Activated T-cell treated with anti-CD3 and anti-CD28 coated beads for 24 hours (primary cell): ENCODE data around the gene HSPA12A.

Experiments used
- DNase-seq: peaks from one replicate; pipeline ENCODE4 v3.0.0-alpha.2; 2020; ENCODE audit warnings: low read depth

The HSPA12A gene, protein sequence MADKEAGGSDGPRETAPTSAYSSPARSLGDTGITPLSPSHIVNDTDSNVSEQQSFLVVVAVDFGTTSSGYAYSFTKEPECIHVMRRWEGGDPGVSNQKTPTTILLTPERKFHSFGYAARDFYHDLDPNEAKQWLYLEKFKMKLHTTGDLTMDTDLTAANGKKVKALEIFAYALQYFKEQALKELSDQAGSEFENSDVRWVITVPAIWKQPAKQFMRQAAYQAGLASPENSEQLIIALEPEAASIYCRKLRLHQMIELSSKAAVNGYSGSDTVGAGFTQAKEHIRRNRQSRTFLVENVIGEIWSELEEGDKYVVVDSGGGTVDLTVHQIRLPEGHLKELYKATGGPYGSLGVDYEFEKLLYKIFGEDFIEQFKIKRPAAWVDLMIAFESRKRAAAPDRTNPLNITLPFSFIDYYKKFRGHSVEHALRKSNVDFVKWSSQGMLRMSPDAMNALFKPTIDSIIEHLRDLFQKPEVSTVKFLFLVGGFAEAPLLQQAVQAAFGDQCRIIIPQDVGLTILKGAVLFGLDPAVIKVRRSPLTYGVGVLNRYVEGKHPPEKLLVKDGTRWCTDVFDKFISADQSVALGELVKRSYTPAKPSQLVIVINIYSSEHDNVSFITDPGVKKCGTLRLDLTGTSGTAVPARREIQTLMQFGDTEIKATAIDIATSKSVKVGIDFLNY

GRCh38 chr10:116742367-116743265 is at the start of gene HSPA12A:
TSS of gene HSPA12A (minus strand) at chr10:116742566. CDS start at chr10:116742469, 97 bp downstream.
- DNase-seq = peak; percentile 55

DNA sequence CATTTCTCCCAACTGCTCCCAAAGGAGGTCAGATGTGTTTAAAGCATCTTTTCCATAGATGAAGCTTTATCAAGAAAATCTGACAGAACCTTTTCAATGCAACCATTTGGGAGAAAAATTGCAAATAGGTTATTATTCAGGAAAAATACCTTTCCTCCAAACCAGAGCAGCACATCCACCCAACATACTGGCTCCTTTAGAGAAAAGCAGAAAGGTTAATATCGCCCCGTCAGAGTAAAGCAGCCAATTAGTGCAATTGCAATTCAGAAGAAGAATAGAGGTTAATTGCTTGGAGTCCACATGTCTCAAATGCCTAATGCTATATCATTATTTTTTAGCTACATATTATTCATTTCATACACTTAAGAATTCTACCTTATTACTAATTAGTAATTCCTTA is 48.9 kb upstream of the HSPA12A start:
- no peak for DNase-seq

DNA sequence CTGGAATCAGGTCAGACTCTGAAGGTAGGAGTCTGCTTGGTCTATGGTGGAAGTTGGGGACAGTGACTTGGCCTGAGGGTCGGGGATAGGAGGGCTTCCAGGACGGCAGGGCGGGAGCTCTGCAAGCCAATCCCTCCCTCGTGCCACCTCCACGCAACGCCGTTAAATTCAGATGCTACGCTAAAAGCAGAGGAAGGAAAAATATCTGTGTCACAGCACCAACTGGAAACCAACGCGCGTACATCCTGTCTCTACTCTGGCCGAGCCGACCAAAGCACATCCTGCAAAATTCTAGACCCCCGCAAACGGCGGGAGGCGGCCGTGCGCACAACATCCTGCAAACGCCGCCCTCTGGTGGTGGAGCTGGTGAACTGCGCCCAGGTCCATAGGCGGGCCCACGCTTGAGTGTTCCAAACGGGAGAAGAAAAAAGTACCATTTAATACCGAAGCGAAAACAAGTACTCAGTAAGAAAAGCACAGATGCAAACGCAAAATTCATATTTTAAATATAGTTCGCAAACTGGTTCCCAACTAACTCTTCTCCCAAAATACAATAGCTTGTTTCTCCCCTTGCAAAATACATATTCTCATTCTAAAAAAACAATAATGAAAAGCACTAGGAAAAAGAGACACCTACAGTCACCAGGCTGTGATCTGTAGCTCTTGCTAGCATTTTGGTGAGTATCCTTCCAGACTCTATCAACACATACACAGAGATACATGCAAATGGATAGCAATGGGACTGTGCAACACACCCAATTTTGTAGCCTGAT is 45.7 kb upstream of the HSPA12A start:
- DNase-seq = peak; percentile 70

DNA sequence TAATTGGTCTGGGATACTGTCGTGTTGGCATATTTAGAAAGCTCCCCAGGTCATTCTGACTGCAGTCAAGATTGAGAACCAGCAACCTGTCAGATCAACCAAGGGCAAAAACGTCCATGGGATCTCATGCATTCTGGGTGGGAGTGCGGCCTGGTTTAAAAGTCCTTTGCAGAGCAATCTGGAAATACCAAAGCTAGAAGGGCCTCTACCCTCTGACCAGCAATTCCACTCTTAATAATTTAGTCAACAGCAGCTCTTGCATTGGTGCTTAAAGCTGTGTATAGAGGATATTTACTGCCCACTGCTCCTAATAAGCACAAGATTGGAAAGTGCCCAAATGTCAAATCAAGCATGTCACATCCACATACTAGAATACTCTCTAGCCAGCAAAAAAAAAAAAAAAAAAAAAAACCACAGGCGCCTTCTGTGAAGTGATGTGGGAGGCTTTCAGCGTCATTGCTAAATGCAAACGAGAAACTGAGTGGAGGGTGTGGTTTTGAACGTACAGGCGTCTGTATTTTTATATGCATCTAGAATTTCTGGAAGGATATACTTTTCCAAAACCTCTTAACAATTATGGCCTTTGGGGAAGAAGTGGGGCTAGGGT is 44.8 kb upstream of the HSPA12A start:
- DNase-seq = no peak

GRCh38 chr10:116785867-116786266 is 43.5 kb upstream of the HSPA12A start:
- DNase-seq = no peak

DNA sequence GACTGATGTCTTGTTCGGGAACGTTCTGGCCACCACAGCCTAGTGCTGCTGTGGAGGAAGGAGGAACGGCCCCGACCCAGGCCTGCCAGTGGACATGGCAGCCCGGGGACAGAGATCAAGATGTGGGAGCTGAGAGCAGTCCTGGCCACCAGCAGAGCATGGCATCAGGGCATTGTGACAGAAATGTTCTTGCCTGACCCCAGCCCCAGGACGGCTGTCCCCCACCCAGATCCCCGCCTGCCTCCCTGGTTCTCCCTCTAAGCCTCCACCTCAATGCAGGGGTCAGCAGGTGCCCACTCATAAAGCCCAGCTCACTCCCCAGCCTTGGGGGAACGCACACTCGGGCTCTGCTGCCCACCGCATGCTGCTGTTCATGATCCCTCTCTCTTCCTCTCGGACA is 42.9 kb upstream of the HSPA12A start:
- DNase-seq = no peak

DNA sequence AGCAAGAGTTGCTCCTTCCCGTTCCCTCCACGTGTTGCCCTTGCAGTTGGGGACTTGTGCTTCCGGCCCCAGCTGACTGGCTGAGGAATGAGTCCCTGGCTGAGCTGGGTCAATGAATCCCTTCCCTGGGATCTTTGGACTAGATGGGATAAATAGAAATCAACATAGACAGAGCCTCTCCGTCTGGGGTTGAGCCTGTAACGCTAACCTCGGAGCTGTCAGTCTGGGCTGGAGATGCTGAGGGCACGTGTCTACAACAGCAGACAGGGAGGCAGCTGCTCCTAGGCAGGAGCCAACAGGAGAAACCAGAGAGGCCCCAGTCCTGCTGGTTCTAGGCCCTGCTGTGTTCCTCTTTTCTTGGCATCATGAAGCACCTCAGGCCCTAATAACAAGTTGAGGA is 42.3 kb upstream of the HSPA12A start:
- DNase-seq = no peak

- DNase-seq = no peak
Observed at GRCh38 chr10:116784035-116784434, 41.7 kb upstream of the HSPA12A start.

DNA sequence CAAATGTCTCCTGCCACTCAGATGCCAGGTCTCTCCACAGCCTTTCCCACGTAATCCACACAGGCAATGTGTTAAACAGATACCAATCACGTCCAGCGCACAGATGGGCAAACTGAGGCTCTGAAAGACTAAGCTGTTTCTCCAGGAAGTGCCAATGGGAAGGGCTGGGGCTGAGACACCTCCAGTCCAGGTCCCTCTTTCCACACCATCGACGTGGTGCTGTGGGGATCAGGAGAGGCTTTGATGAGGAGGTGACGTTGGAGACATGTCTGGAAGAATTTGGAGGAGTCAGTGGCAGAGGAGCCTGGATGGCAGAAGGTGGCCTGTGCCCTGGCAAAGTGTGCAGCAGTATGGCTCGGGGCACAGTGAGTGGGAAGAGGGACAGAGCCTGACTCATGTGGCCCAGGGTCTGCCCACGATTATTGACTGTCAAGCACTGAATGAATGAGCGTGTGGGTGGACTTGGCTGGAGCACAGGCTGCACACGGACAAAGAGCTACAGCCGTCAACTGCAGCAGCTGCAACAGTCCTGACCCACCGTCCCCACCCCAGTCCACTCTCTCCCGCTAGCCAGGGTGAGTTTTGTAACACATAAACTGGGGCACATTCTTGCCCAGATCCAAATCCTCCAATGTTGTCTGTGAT is 40.8 kb upstream of the HSPA12A start:
- DNase-seq = no peak

- no peak for DNase-seq
Observed at GRCh38 chr10:116781370-116781884, 39.1 kb upstream of the HSPA12A start.

- no peak for DNase-seq
Observed at GRCh38 chr10:116780691-116781205, 38.4 kb upstream of the HSPA12A start.

DNA sequence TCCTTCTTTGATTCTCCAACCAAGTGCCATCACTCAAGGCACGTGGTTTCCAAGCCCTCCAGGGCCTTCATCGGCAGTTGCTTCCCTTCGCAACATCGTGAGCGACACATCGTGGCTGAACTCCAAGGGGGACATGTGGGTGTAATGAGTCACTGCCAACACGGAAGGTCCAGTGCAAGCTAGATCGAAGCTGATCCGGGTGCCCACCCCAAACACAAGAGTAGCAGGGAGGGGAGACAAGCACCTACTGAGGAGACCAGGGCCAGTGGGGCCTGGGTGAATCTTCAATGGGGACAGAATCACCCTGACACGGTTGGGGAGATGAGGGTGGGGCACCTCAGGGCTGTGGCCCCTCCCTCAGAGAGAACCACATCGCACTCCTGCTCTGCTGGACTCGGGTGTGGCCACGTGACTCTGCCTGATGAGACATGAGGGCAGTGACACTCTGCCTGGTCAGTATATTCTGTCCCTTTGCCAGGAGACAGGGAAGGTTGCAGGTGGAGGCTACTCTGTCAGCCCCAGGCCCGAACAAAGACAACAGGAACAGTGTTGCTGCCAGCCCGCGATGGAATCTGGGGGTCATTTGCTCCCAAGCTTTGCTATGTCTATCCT is 36.8 kb upstream of the HSPA12A start:
- no peak for DNase-seq

DNA sequence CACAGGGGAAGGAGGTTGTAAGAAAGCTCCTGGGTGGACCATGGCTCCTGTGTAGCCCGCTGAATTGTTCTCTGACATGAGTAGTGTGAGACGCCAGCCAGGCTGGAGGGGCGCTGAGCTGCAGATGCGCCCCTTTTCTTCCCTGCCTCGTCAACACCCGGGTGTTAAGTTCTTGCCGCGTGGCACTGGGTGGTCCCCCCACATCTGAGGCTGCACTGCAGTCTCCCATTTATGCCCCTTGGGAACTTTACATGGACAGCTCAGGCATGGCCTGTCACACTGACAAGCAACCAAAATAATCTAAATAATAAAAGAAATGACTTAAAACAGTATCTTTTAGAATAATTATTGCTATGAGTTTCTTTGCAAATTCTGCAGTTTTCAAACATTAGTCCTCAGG is 34.6 kb upstream of the HSPA12A start:
- no peak for DNase-seq

- DNase-seq = no peak
Observed at GRCh38 chr10:116775488-116776400, 33.4 kb upstream of the HSPA12A start.

DNA sequence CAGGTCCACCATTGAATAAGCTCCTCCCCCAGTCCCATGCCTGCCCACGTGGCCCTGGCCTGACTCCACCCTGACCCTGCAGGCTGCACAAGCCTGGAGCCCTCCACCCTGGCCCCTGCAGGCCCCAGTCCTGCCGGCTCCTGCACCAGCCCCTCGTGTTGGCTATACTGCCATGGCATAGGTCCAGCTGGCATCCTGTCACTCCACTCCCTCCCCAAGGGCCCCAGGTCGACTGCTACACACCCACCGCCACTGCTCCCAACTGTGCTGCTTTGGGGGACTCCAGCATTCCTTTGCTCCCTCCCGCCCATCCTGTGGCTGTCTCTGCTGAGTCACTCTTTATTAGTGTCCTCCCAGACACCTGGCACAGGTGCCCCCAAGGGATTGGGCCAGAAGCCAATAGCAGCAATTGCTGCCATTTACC is 32.4 kb upstream of the HSPA12A start:
- DNase-seq = no peak

- no peak for DNase-seq
Observed at GRCh38 chr10:116772909-116773705, 30.7 kb upstream of the HSPA12A start.

DNA sequence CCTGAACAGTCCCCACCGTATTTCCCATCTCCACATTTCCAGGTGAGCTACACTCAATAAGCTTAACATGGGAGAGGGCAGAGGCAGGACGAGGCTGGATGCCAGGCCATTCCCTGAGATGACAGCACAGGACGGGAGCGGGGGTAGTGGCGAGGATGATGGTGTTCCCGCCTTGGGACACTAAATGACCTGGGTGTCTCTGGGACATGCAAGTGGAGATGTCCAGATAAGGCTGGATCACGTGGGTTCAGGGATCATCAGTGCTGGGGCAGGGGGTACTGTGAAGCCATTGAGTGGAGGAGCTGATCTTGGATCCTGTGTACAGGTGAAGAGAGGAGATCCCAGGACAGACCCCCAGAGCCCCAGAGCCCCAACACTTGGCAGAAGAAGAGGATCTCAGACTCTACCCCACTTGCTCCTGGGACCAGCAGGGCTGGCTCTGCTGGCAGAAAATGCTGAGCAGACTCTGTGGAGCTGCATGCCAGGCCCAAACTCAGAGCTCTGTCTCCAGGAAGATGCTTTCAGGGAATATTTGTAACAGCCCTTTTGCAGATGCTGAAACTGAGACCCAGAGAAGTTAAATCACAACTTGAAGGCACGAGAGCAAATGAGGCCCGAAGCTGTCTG is 29.7 kb upstream of the HSPA12A start:
- no peak for DNase-seq
